HTR-8/SVneo (cell line): ENCODE measurements around the gene ZNF8.
"Not testable (repeated sequence)": the region's sequence is repeated elsewhere in the genome, so short reads cannot be mapped to it uniquely, and the experiment has no call there.

ENCODE experiments used
- DNase-seq: peaks from one replicate; pipeline ENCODE4 v3.0.0; 2011; ENCODE audit warnings: low spot score, mixed read lengths; ENCODE audit not compliant: insufficient read length
- FAIRE-seq: peaks from 2 replicates; lab custom pipeline; 2011; peaks lifted over from hg19 to GRCh38; lab: Jason Lieb, UNC

The ZNF8 gene

GRCh38 chr19:58332697-58333096 lies 53.9 kb downstream of the ZNF8 start:
- DNase-seq, result no peak
- FAIRE-seq, result no peak

GRCh38 chr19:58334691-58335249 lies 56.0 kb downstream of the ZNF8 start:
- DNase-seq, result no peak
- no peak for FAIRE-seq

- FAIRE-seq (no peak), DNase-seq (no peak)
Measured at GRCh38 chr19:58335630-58336029, 56.9 kb downstream of the ZNF8 start.

- DNase-seq, result no peak
- no peak for FAIRE-seq
Measured at GRCh38 chr19:58336216-58336615, 57.5 kb downstream of the ZNF8 start.

GRCh38 chr19:58336820-58337219 lies 58.1 kb downstream of the ZNF8 start:
- FAIRE-seq (no peak), DNase-seq (no peak)

GRCh38 chr19:58338336-58338735 lies 59.6 kb downstream of the ZNF8 start:
- DNase-seq (no peak), FAIRE-seq (no peak)

- FAIRE-seq (no peak), DNase-seq (no peak)
Measured at GRCh38 chr19:58338825-58339558, 60.2 kb downstream of the ZNF8 start.

- FAIRE-seq (no peak), DNase-seq (no peak)
Measured at GRCh38 chr19:58345558-58345957, 66.8 kb downstream of the ZNF8 start.

GRCh38 chr19:58346961-58347929 lies 68.5 kb downstream of the ZNF8 start:
- FAIRE-seq (peak; percentile 75), DNase-seq (peak; percentile 88)

GRCh38 chr19:58348080-58348479 lies 69.3 kb downstream of the ZNF8 start:
- not testable (repeated sequence) for DNase-seq, FAIRE-seq

GRCh38 chr19:58349590-58349989 lies 70.8 kb downstream of the ZNF8 start:
- FAIRE-seq, result no peak
- DNase-seq, result no peak

GRCh38 chr19:58350001-58350861 lies 71.5 kb downstream of the ZNF8 start:
- no peak for DNase-seq

GRCh38 chr19:58350871-58351557 lies 72.3 kb downstream of the ZNF8 start:
- DNase-seq, result no peak

More at GRCh38 chr19:58350001-58350861, 71.5 kb downstream of the ZNF8 start:
- FAIRE-seq, result no peak

GRCh38 chr19:58351558-58351878 lies 72.8 kb downstream of the ZNF8 start:
- no peak for DNase-seq
- no peak for FAIRE-seq

More at GRCh38 chr19:58350871-58351557, 72.3 kb downstream of the ZNF8 start:
- FAIRE-seq, result no peak

GRCh38 chr19:58351990-58352755 lies 73.4 kb downstream of the ZNF8 start:
- no peak for FAIRE-seq

More at GRCh38 chr19:58351990-58352755, 73.4 kb downstream of the ZNF8 start:
- no peak for DNase-seq
